Measurements from ENCODE around the gene TSPAN32. TPM values are rescaled to one million over a fixed set of nuclear protein-coding genes. Genes with fewer than 3 reads are reported as not detected.

The TSPAN32 gene
- polyA plus RNA-seq, 1 donor (not counting 4 experiments of a cell fraction or from before 2014, with no cell fraction given) = not detected

GRCh38 chr11:2316169-2316962 lies 14.6 kb downstream of the TSPAN32 start:
- Histone ChIP-seq H3K9me3 (ENCODE audit: control insufficient read depth, low read depth, low read length) (no peaks in the 10 kb centered on the region), H3K9ac (ENCODE audit: control insufficient read depth, extremely low read depth, insufficient read depth, low read length) (no peak overlapping the region), H4K20me1 (ENCODE audit: control insufficient read depth, extremely low read depth, insufficient read depth, low read length) (no peaks in the 10 kb centered on the region), H3K27me3 (ENCODE audit: control insufficient read depth, extremely low read depth, insufficient read depth, low read length) (no peaks in the 10 kb centered on the region), H3K79me2 (ENCODE audit: control insufficient read depth, insufficient read depth, low read length) (no peaks in the 10 kb centered on the region), H3K4me3 (ENCODE audit: control insufficient read depth in 2 of 3, extremely low read depth in 1 of 3, insufficient read depth in 2 of 3, low read depth in 1 of 3, low read length in 3 of 3) (no peak overlapping the region), H3K4me1 (ENCODE audit: control insufficient read depth, extremely low read depth, insufficient read depth, low read length) (no peaks in the 10 kb centered on the region), H3K9me1 (ENCODE audit: control insufficient read depth, extremely low read depth, insufficient read depth, low read length) (no peaks in the 10 kb centered on the region), H2AFZ (ENCODE audit: control insufficient read depth, low read length) (no peak overlapping the region), H3K4me2 (ENCODE audit: control insufficient read depth, extremely low read depth, insufficient read depth, low read depth, low read length) (no peak overlapping the region), H3K27ac (ENCODE audit: control insufficient read depth, insufficient read depth, low read length) (no peak overlapping the region), H3K36me3 (ENCODE audit: control insufficient read depth in 2 of 2, extremely low read depth in 1 of 2, insufficient read depth in 2 of 2, low read length in 2 of 2) (no peaks in the 10 kb centered on the region)
- TF ChIP-seq EZH2 (IDR thresholded peaks at IDR 0.05; ENCODE audit: low read length) = no peak
- TF ChIP-seq, protein P1, sequence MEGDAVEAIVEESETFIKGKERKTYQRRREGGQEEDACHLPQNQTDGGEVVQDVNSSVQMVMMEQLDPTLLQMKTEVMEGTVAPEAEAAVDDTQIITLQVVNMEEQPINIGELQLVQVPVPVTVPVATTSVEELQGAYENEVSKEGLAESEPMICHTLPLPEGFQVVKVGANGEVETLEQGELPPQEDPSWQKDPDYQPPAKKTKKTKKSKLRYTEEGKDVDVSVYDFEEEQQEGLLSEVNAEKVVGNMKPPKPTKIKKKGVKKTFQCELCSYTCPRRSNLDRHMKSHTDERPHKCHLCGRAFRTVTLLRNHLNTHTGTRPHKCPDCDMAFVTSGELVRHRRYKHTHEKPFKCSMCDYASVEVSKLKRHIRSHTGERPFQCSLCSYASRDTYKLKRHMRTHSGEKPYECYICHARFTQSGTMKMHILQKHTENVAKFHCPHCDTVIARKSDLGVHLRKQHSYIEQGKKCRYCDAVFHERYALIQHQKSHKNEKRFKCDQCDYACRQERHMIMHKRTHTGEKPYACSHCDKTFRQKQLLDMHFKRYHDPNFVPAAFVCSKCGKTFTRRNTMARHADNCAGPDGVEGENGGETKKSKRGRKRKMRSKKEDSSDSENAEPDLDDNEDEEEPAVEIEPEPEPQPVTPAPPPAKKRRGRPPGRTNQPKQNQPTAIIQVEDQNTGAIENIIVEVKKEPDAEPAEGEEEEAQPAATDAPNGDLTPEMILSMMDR (optimal IDR thresholded peaks at IDR 0.05 in 1 of 3, IDR thresholded peaks at IDR 0.05 in 1 of 3, conservative IDR thresholded peaks at IDR 0.05 in 1 of 3; ENCODE audit: extremely low read depth in 1 of 3, insufficient read depth in 2 of 3, low read length in 3 of 3) = no peak
- DNase-seq (ENCODE audit: low read depth, low spot score) (no peak), FAIRE-seq (no peak)
- dilution Hi-C loops (cut with MboI; ENCODE audit: extremely low pct_ligation_motif_present, low sequenced_read_pairs) = no loop called here

DNA sequence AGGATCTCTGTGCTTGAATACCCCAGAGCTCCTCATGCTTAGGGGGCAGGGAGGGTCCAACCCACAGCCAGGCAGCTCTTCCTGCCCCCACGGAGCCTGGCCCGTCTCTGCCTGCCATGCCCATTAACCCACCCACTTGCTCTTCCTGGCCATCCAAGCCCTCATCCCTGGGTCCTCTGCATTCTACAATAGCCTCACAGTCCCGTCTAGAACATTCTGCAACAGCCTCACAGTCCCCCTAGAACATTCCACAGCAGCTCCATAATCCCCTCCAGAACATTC lies 15.1 kb downstream of the TSPAN32 start:
- Histone ChIP-seq H3K9ac (ENCODE audit: control insufficient read depth, extremely low read depth, insufficient read depth, low read length) (no peak overlapping the region), H3K27me3 (ENCODE audit: control insufficient read depth, extremely low read depth, insufficient read depth, low read length) (no peaks in the 10 kb centered on the region), H4K20me1 (ENCODE audit: control insufficient read depth, extremely low read depth, insufficient read depth, low read length) (no peaks in the 10 kb centered on the region), H3K79me2 (ENCODE audit: control insufficient read depth, insufficient read depth, low read length) (no peaks in the 10 kb centered on the region), H3K4me2 (ENCODE audit: control insufficient read depth, extremely low read depth, insufficient read depth, low read depth, low read length) (no peak overlapping the region), H2AFZ (ENCODE audit: control insufficient read depth, low read length) (no peak overlapping the region), H3K9me3 (ENCODE audit: control insufficient read depth, low read depth, low read length) (no peaks in the 10 kb centered on the region), H3K27ac (ENCODE audit: control insufficient read depth, insufficient read depth, low read length) (no peak overlapping the region), H3K36me3 (ENCODE audit: control insufficient read depth in 2 of 2, extremely low read depth in 1 of 2, insufficient read depth in 2 of 2, low read length in 2 of 2) (no peaks in the 10 kb centered on the region), H3K4me3 (ENCODE audit: control insufficient read depth in 2 of 3, extremely low read depth in 1 of 3, insufficient read depth in 2 of 3, low read depth in 1 of 3, low read length in 3 of 3) (no peak overlapping the region), H3K4me1 (ENCODE audit: control insufficient read depth, extremely low read depth, insufficient read depth, low read length) (no peaks in the 10 kb centered on the region), H3K9me1 (ENCODE audit: control insufficient read depth, extremely low read depth, insufficient read depth, low read length) (no peaks in the 10 kb centered on the region)
- dilution Hi-C loops (cut with MboI; ENCODE audit: extremely low pct_ligation_motif_present, low sequenced_read_pairs) = no loop called here
- FAIRE-seq = no peak
- DNase-seq (ENCODE audit: low read depth, low spot score) = no peak
- TF ChIP-seq, protein P1 (optimal IDR thresholded peaks at IDR 0.05 in 1 of 3, IDR thresholded peaks at IDR 0.05 in 1 of 3, conservative IDR thresholded peaks at IDR 0.05 in 1 of 3; ENCODE audit: extremely low read depth in 1 of 3, insufficient read depth in 2 of 3, low read length in 3 of 3) = no peak
- TF ChIP-seq EZH2 (IDR thresholded peaks at IDR 0.05; ENCODE audit: low read length) = no peak

Data from keratinocyte (primary cell).